ENCODE results near the gene TBC1D2B. TPM values are rescaled to one million over a fixed set of nuclear protein-coding genes. Genes with fewer than 3 reads are reported as not detected.
A peak's percentile ranks its signal among the peaks of the same experiment; 100 is the strongest.

The TBC1D2B gene
- polyA plus RNA-seq, 1 experiment, result 39.8 TPM

DNA sequence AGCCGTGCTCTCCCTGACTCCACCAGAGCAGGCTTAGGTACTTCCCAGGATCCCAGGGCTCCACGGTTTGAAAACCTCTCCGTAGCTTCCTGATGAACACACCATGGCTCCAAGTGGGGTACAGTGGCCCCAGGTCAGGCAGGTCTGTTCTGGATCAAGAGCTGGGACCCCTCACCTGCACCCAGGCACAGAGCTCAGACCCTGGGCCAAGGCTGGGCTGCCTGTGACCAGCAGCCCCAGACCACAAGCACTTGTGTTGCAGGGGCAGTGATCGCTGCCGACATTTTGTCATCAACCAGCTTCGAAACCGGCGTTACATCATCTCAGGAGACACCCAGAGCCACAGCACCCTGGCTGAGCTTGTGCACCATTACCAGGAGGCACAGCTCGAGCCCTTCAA lies 20.2 kb upstream of the TBC1D2B start:
- TF ChIP-seq, protein P1, sequence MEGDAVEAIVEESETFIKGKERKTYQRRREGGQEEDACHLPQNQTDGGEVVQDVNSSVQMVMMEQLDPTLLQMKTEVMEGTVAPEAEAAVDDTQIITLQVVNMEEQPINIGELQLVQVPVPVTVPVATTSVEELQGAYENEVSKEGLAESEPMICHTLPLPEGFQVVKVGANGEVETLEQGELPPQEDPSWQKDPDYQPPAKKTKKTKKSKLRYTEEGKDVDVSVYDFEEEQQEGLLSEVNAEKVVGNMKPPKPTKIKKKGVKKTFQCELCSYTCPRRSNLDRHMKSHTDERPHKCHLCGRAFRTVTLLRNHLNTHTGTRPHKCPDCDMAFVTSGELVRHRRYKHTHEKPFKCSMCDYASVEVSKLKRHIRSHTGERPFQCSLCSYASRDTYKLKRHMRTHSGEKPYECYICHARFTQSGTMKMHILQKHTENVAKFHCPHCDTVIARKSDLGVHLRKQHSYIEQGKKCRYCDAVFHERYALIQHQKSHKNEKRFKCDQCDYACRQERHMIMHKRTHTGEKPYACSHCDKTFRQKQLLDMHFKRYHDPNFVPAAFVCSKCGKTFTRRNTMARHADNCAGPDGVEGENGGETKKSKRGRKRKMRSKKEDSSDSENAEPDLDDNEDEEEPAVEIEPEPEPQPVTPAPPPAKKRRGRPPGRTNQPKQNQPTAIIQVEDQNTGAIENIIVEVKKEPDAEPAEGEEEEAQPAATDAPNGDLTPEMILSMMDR (IDR thresholded peaks at IDR 0.05; ENCODE audit: insufficient read depth, low read depth, low read length), result no peak
- no peak overlapping the region for H3K4me3 ChIP-seq (ENCODE audit: low read depth, low read length)
- peaks cover 5% of the 10 kb centered on the region; the same call in 1 of the 2 replicates for H3K27me3 ChIP-seq (ENCODE audit: control insufficient read depth, insufficient read depth, low read length)
- ChIA-PET POLR2A (no interaction called here), CTCF (interaction anchor here (0.9 to 3.8 kb wide), 5 partner anchors 9 to 133 kb away, joined by 3 to 23 read pairs (median 3); no protein-coding TSS in a partner anchor)
- no peak for DNase-seq (ENCODE audit: low read depth)
- no peaks in the 10 kb centered on the region for H3K36me3 ChIP-seq (ENCODE audit: control insufficient read depth, insufficient read depth, low read length)

DNA sequence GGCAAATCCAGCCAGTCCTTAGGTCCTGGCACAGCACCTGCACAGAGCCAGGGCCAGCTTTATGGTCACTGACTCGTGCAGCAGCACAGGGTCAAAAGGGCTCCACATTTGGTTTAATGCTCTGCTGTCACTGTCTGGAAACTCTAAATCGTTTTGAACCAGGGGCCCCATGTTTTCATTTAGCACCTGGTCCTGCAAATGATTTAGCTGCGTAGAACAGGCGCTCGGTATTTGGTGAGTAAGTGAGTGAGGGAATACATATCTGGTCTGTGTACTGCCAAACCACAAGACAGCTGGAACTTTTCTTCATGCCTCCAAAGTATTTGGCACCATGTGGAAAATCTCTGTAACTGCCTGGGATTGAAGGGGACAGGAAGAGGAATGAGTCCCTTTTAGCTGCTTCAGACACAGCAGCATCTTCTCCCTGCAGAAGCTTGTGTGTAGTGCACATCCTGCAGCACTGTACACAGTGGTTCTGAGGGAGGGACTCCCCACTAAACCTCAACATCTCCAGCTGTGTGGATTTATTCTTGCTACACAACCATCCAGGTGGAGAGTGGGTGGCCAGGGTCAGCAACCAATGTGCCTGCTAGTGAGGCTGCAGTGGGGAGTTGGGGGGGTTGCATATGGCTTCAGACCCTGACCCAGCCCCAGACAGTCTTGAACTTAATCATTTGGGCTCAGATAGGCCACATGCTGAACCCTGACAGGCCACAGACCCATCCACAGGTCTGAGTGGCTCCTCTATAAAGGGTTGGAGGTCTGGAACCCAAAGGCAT lies 15.9 kb upstream of the TBC1D2B start:
- TF ChIP-seq, protein P1 (IDR thresholded peaks at IDR 0.05; ENCODE audit: insufficient read depth, low read depth, low read length), result no peak; the same call in 1 of the 2 replicates
- ChIA-PET CTCF (interaction anchor here (0.6 to 2.9 kb wide), 7 partner anchors 11 to 148 kb away, joined by 3 to 13 read pairs (median 7); no protein-coding TSS in a partner anchor), POLR2A (interaction anchor here (0.6 kb wide), 1 partner anchor 37 kb away, joined by 4 read pairs; no protein-coding TSS in a partner anchor)
- Histone ChIP-seq H3K27me3 (ENCODE audit: control insufficient read depth, insufficient read depth, low read length) (peaks cover 10% of the 10 kb centered on the region), H3K4me3 (ENCODE audit: low read depth, low read length) (no peak overlapping the region), H3K36me3 (ENCODE audit: control insufficient read depth, insufficient read depth, low read length) (no peaks in the 10 kb centered on the region)
- DNase-seq (ENCODE audit: low read depth), result peak; percentile 75

DNA sequence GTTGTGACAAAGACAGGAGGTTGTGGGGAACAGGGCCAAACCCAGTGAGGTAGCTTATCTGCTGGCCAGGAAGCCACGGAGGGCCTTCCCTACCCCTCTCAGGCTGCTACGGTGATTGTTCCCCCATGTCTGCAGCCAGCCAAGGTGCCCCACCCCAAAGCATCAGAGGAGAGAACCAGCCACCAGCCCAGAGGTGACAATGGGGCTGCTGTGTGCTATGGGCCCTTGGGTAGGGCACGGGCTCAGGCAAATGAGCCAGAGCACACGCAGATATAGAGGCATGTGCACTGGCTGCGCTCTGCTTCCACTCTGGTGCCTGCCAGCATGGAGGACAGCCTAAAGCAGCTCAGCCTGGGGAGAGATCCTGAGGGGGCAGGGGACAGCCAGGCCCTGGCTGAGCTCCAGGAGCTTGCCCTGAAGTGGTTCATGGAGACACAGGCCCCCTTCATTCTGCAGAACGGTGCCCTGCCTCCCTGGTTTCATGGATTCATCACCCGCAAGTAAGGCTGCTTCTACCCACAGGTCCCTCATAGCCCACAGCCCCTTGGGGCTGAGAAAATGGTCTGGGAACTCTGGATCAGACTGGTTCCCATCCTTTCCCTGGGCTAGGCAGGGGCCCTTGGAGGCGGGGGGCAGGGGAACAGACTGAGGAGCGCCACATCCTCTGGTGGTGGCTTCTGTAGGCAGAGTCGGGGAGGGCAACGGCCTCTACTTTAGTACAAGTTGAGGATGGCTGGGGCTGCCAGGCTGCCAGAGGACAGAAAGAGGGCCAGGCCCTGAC lies 14.9 kb upstream of the TBC1D2B start, which contains the start of gene SH2D7:
Gene SH2D7 (plus strand): TSS at position 301 of the 781 bp plus-strand sequence. CDS start 24 bp downstream, at position 325.
- TF ChIP-seq, protein P1 (IDR thresholded peaks at IDR 0.05; ENCODE audit: insufficient read depth, low read depth, low read length), result no peak
- Histone ChIP-seq H3K27me3 (ENCODE audit: control insufficient read depth, insufficient read depth, low read length) (peaks cover 9% of the 10 kb centered on the region), H3K36me3 (ENCODE audit: control insufficient read depth, insufficient read depth, low read length) (no peaks in the 10 kb centered on the region), H3K4me3 (ENCODE audit: low read depth, low read length) (no peak within 1 kb of the TSS)
- no peak for DNase-seq (ENCODE audit: low read depth)
- ChIA-PET POLR2A (no interaction called here), CTCF (interaction anchor here (1.1 to 3.3 kb wide), 8 partner anchors 12 to 149 kb away, joined by 3 to 13 read pairs (median 8); no protein-coding TSS in a partner anchor)

DNA sequence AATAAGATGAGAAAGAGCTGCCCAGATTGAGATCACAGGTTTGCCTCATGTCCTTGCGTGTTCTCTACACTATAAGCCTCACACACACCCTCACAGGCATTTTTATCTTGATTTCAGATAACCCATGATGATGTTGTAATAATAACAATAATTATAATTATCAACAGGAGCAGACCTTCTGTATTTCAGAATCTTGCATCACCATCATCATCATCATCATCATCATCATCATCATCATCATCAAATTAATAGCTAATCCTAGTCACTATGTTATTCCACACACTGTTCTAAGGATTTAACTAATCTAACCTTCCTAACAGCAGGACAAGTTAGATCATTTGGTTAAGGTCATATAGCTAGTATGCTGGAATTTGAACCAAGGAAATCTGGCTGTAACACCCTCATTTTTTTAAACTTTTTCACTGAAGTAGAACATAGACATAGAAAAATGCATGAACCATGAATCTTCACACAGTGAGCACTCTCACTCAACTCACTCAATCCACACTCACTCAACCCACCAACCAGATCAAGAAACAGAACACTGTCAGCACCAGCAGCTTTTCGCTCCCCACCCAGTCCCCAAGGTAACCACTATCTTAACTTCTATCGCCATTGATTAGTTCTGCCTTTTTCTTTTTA lies 13.0 kb upstream of the TBC1D2B start:
- ChIA-PET POLR2A (no interaction called here), CTCF (interaction anchor here (0.6 to 3.3 kb wide), 5 partner anchors 17 to 131 kb away, joined by 3 to 10 read pairs (median 4); no protein-coding TSS in a partner anchor)
- Histone ChIP-seq H3K36me3 (ENCODE audit: control insufficient read depth, insufficient read depth, low read length) (no peaks in the 10 kb centered on the region), H3K27me3 (ENCODE audit: control insufficient read depth, insufficient read depth, low read length) (peaks cover 9% of the 10 kb centered on the region), H3K4me3 (ENCODE audit: low read depth, low read length) (no peak overlapping the region)
- TF ChIP-seq, protein P1 (IDR thresholded peaks at IDR 0.05; ENCODE audit: insufficient read depth, low read depth, low read length), result no peak
- DNase-seq (ENCODE audit: low read depth), result no peak
